B cell (primary cell): ENCODE results near the gene SIRT7. TPM values are rescaled to one million over a fixed set of nuclear protein-coding genes. Genes with fewer than 3 reads are reported as not detected.

Experiments
- ATAC-seq: fragments of 200-7000 bp; cut with Tn5 transposase; one replicate; pipeline ENCODE4 v1.10.0; 2021; ENCODE audit warnings: low read depth, mild to moderate bottlenecking, moderate number of reproducible peaks, moderate library complexity
- CTCF ChIA-PET: fragments of 350-600 bp; sonication (Branson Sonifier 250); formaldehyde crosslinking; loops from one replicate; lab custom pipeline; 2021; ENCODE audit warnings: antibody characterized with exemption, inconsistent platforms; lab: Charles Lee
- POLR2A ChIA-PET: fragments of 350-600 bp; sonication (Branson Sonifier 250); formaldehyde crosslinking; loops from one replicate; lab custom pipeline; 2021; ENCODE audit warnings: antibody characterized with exemption; lab: Charles Lee
- DNase-seq: peaks from one replicate; pipeline ENCODE4 v3.0.0; 2013
- H2AFZ ChIP-seq: 2 replicates; pipeline ENCODE4 v1.6.1; 2012; ENCODE audit warnings: mild to moderate bottlenecking, low read depth, low read length; ENCODE audit not compliant: insufficient read depth, poor library complexity, severe bottlenecking
- H3K27ac ChIP-seq, 2 donors: 1 replicate in 1 of 2; 2 replicates in 1 of 2; pipeline ENCODE4 v1.5.1; 2012 to 2013; ENCODE audit warnings: low read length in 2 of 2, mild to moderate bottlenecking in 2 of 2, moderate library complexity in 1 of 2
- H3K27me3 ChIP-seq, 4 experiments: fragments of 200-600 bp in 1 of 4; sonication (generic) in 1 of 4; replicated peaks in 1 of 4; 1 replicate in 2 of 4; 2 replicates in 2 of 4; pipeline versions ENCODE4 v1.6.1 to v1.7.0; 2013 to 2016; ENCODE audit warnings: low read length in 3 of 4, mild to moderate bottlenecking in 2 of 4, mixed read lengths in 1 of 4, moderate library complexity in 1 of 4; ENCODE audit not compliant: insufficient read depth in 4 of 4, control insufficient read depth in 3 of 4; ENCODE audit errors: control extremely low read depth in 1 of 4
- H3K36me3 ChIP-seq, 2 experiments: replicated peaks in 1 of 2; 1 replicate in 1 of 2; 2 replicates in 1 of 2; pipeline versions ENCODE4 v1.6.1 to v1.7.1; 2013; ENCODE audit warnings: low read length in 1 of 2; ENCODE audit not compliant: insufficient read depth in 2 of 2, control insufficient read depth in 1 of 2; ENCODE audit errors: control extremely low read depth in 1 of 2, extremely low read depth in 1 of 2
- H3K4me1 ChIP-seq, 2 donors: fragments of 200-600 bp in 1 of 2; sonication (generic) in 1 of 2; 1 replicate in 1 of 2; 2 replicates in 1 of 2; pipeline versions ENCODE4 v1.5.1 to v1.6.1; 2013 to 2017; ENCODE audit warnings: low read length in 2 of 2; ENCODE audit not compliant: control insufficient read depth in 2 of 2, insufficient read depth in 2 of 2
- H3K4me2 ChIP-seq: replicated peaks from 2 replicates; pipeline ENCODE3; 2012; ENCODE audit warnings: mild to moderate bottlenecking, low read depth, low read length; ENCODE audit not compliant: poor library complexity, severe bottlenecking
- H3K4me3 ChIP-seq, 5 experiments: fragments of 200-600 bp in 1 of 5; sonication (generic) in 1 of 5; 1 replicate in 3 of 5; 2 replicates in 2 of 5; pipeline versions ENCODE4 v1.5.1 to v1.7.0; 2011 to 2016; ENCODE audit warnings: low read length in 4 of 5, mild to moderate bottlenecking in 4 of 5, low read depth in 2 of 5, control low read depth in 1 of 5, moderate library complexity in 1 of 5; ENCODE audit not compliant: insufficient read depth in 1 of 5; ENCODE audit errors: control extremely low read depth in 1 of 5, extremely low read depth in 1 of 5
- H3K79me2 ChIP-seq: fragments of 200-600 bp; sonication (generic); one replicate; pipeline ENCODE4 v1.6.0; 2016; ENCODE audit warnings: low read length; ENCODE audit not compliant: control insufficient read depth, insufficient read depth
- H3K9ac ChIP-seq: fragments of 200-600 bp; sonication (generic); 2 replicates; pipeline ENCODE4 v1.6.1; 2017; ENCODE audit warnings: mild to moderate bottlenecking, low read length, moderate library complexity
- H3K9me3 ChIP-seq, 3 donors: one replicate each; pipeline versions ENCODE4 v1.6.1 to v1.7.1; 2013; ENCODE audit warnings: low read length in 2 of 3; ENCODE audit not compliant: control insufficient read depth in 2 of 3, insufficient read depth in 1 of 3; ENCODE audit errors: control extremely low read depth in 1 of 3
- H4K20me1 ChIP-seq: 2 replicates; pipeline ENCODE4 v1.6.0; 2012; ENCODE audit warnings: mild to moderate bottlenecking, low read length; ENCODE audit not compliant: insufficient read depth, control insufficient read depth, poor library complexity, severe bottlenecking
- H3K27ac Mint-ChIP-seq: one replicate; pipeline ENCODE4 v1.8.0; 2021; ENCODE audit warnings: mixed read lengths
- H3K27me3 Mint-ChIP-seq: one replicate; pipeline ENCODE4 v1.8.0; 2021; ENCODE audit warnings: mixed read lengths
- H3K4me1 Mint-ChIP-seq: one replicate; pipeline ENCODE4 v1.8.0; 2021; ENCODE audit warnings: mixed read lengths
- H3K4me3 Mint-ChIP-seq: one replicate; pipeline ENCODE4 v1.8.0; 2021; ENCODE audit warnings: mixed read lengths
- H3K9me3 Mint-ChIP-seq: one replicate; pipeline ENCODE4 v1.8.0; 2022; ENCODE audit warnings: mixed read lengths; ENCODE audit not compliant: insufficient read depth
- EZH2 ChIP-seq: IDR thresholded peaks from 2 replicates; pipeline ENCODE4 v1.6.1; 2012; ENCODE audit warnings: borderline replicate concordance, low read depth, mild to moderate bottlenecking, moderate library complexity, low read length; ENCODE audit not compliant: insufficient read depth, poor library complexity, severe bottlenecking
- WGBS: methylation state at CpG from one replicate; pipeline ENCODE4 v1.1.5; 2013; ENCODE audit warnings: missing lambda C conversion rate; ENCODE audit not compliant: insufficient coverage; 5-methylcytosine and 5-hydroxymethylcytosine counted together
- intact Hi-C: fragments of 100-400 bp; cut with micrococcal nuclease; formaldehyde crosslinking; loops from one replicate; pipeline ENCODE4 v1.10.0; 2022
- polyA plus RNA-seq: library from polyadenylated mRNA; depleted of rRNA; stranded (reverse); fragments of >200 nt; gene quantifications from 2 replicates; pipeline ENCODE4 v1.2.3, GENCODE V29; 2012
- total RNA-seq, 2 donors: library from RNA; stranded (reverse); fragments of 120-200 nt in 1 of 2; gene quantifications; 1 replicate in 1 of 2; 2 replicates in 1 of 2; pipeline versions ENCODE4 v1.2.3 to v1.2.4, GENCODE V29; 2013 to 2022
- TF ChIP-seq, protein P1 (sequence below): fragments of 200-600 bp; IDR thresholded peaks from one replicate; pipeline ENCODE4 v1.8.0; 2022; ENCODE audit warnings: antibody characterized with exemption, mild to moderate bottlenecking

SIRT7 gene
- total and polyA plus RNA-seq, 2 donors (not counting 1 experiment from before 2014, with no cell fraction given): 77.2 to 82.7 TPM

DNA sequence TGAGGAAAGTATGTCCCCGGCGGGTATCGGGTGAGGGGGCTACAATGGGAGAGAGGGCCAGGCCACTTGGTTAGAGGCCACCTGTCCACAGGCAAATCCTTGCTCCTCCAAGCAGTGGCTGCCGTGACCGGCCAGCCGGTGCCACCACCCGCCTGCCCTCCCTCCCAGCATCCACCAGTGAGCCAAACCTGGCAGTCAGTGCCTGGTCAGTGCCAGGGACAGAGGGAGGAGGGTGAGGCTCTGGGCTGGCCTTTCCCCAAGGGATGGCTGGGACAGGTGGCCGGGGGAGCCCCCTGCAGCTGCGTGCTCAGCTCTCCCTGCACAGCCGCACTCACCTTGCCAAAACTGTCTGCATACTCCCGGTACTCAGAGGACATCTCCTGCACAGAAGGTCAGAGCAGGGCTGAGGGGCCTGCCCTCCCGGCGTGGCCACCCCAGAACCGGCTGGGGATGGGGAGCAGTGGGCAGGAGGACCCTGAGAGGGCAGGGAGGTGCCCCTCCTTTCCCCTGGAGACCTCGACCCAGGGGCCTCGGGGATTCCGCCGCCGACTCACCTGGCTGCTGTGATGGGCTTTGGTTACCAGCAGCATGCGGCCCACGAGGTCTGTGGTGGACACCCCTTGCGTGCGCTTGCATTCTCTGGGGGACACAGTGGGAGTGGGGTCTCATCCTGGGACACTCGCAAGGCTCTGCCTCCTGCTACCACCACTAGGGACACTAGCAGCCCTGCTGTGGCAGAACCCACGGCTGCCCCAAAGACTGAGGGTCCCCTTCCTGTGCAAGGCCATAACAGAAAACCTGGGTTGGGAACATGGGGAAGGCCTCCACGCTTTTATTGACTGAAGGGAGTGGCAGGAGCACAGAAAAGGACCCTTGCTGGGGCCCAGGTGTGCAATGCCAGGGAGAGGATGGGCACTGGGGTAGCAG is 10.5 kb downstream of the SIRT7 start:
- Histone ChIP-seq H3K79me2 (peaks cover 24% of the 10 kb centered on the region), H3K4me1 (peaks cover 14% of the 10 kb centered on the region in 2 donors), H3K27me3 (peaks cover 0 to 6% (median 2%) of the 10 kb centered on the region in 4 experiments), H2AFZ (no peak overlapping the region), H3K4me2 (no peak overlapping the region), H3K9ac (no peak overlapping the region), H3K36me3 (peaks cover 0 to 23% of the 10 kb centered on the region in 2 experiments), H4K20me1 (peaks cover 30% of the 10 kb centered on the region), H3K4me3 (no peak overlapping the region), H3K9me3 (peaks cover 0 to 3% (median 0%) of the 10 kb centered on the region in 3 donors), H3K27ac (no peak overlapping the region)
- no peak overlapping the region for H3K4me3 Mint-ChIP-seq
- no peak overlapping the region for H3K27ac Mint-ChIP-seq
- ATAC-seq (no peak), DNase-seq (no peak)
- ChIA-PET CTCF (no interaction called here), POLR2A (interaction anchor here (0.7 kb wide), 1 partner anchor 11 kb away, joined by 5 read pairs; no protein-coding TSS in a partner anchor)
- TF ChIP-seq, protein P1, sequence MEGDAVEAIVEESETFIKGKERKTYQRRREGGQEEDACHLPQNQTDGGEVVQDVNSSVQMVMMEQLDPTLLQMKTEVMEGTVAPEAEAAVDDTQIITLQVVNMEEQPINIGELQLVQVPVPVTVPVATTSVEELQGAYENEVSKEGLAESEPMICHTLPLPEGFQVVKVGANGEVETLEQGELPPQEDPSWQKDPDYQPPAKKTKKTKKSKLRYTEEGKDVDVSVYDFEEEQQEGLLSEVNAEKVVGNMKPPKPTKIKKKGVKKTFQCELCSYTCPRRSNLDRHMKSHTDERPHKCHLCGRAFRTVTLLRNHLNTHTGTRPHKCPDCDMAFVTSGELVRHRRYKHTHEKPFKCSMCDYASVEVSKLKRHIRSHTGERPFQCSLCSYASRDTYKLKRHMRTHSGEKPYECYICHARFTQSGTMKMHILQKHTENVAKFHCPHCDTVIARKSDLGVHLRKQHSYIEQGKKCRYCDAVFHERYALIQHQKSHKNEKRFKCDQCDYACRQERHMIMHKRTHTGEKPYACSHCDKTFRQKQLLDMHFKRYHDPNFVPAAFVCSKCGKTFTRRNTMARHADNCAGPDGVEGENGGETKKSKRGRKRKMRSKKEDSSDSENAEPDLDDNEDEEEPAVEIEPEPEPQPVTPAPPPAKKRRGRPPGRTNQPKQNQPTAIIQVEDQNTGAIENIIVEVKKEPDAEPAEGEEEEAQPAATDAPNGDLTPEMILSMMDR: no peak
- no peak for TF ChIP-seq EZH2
- H3K27me3 Mint-ChIP-seq: no peaks in the 10 kb centered on the region
- intact Hi-C loops: no loop called here
- H3K4me1 Mint-ChIP-seq: peaks cover 10% of the 10 kb centered on the region
- 98% methylated on average over 19 of the region's 26 CpGs for WGBS
- no peaks in the 10 kb centered on the region for H3K9me3 Mint-ChIP-seq
